GM21526 (cell line): ENCODE measurements around the gene RBBP4.
"Not testable (repeated sequence)": the region's sequence is repeated elsewhere in the genome, so short reads cannot be mapped to it uniquely, and the experiment has no call there.

Experiments
- ATAC-seq: cut with Tn5 transposase; IDR thresholded peaks from one replicate; pipeline ENCODE4 v1.9.1; 2021; ENCODE audit warnings: moderate library complexity; ENCODE audit not compliant: unreplicated experiment, low FRiP score

The RBBP4 gene

GRCh38 chr1:32636914-32637645 lies 13.9 kb upstream of the RBBP4 start:
- no peak for ATAC-seq

GRCh38 chr1:32639489-32640075 lies 11.4 kb upstream of the RBBP4 start:
- ATAC-seq, result no peak

GRCh38 chr1:32642292-32642827 lies 8.6 kb upstream of the RBBP4 start:
- not testable (repeated sequence) for ATAC-seq

GRCh38 chr1:32644426-32644825 lies 6.6 kb upstream of the RBBP4 start:
- no peak for ATAC-seq

GRCh38 chr1:32647308-32648134 lies 3.5 kb upstream of the RBBP4 start:
- no peak for ATAC-seq

GRCh38 chr1:32650248-32650751 lies 708 bp upstream of the RBBP4 start, which contains the start of gene ZBTB8OS:
ZBTB8OS (minus strand) TSS chr1:32650550; CDS start chr1:32650529, 21 bp downstream.
- peak; percentile 59 for ATAC-seq

- ATAC-seq, result no peak
Measured at GRCh38 chr1:32651461-32652073, 559 bp downstream of the RBBP4 start.

GRCh38 chr1:32652244-32652962 lies 1.4 kb downstream of the RBBP4 start:
- ATAC-seq, result no peak

GRCh38 chr1:32659581-32659980 lies 8.6 kb downstream of the RBBP4 start:
- ATAC-seq, result no peak

GRCh38 chr1:32665915-32666314 lies 14.9 kb downstream of the RBBP4 start:
- no peak for ATAC-seq

- no peak for ATAC-seq
Measured at GRCh38 chr1:32666901-32667566, 16.0 kb downstream of the RBBP4 start.

- ATAC-seq, result not testable (repeated sequence)
Measured at GRCh38 chr1:32668716-32669115, 17.7 kb downstream of the RBBP4 start.

- no peak for ATAC-seq
Measured at GRCh38 chr1:32676945-32677344, 25.9 kb downstream of the RBBP4 start.

- ATAC-seq, result not testable (repeated sequence)
Measured at GRCh38 chr1:32679993-32680392, 29.0 kb downstream of the RBBP4 start.

GRCh38 chr1:32680642-32681041 lies 29.6 kb downstream of the RBBP4 start:
- ATAC-seq, result no peak

- no peak for ATAC-seq
Measured at GRCh38 chr1:32681509-32681908, 30.5 kb downstream of the RBBP4 start.

GRCh38 chr1:32681999-32682398 lies 31.0 kb downstream of the RBBP4 start:
- no peak for ATAC-seq

- ATAC-seq, result no peak
Measured at GRCh38 chr1:32683397-32683796, 32.4 kb downstream of the RBBP4 start.

GRCh38 chr1:32684167-32684811 lies 33.3 kb downstream of the RBBP4 start:
- ATAC-seq, result no peak
